ENCODE data around the gene ATF2.
"Not testable (repeated sequence)": the region's sequence is repeated elsewhere in the genome, so short reads cannot be mapped to it uniquely, and the experiment has no call there.

ATF2 gene

GRCh38 chr2:175108091-175108490 lies 59.9 kb downstream of the ATF2 start:
- H3K9me3 ChIP-seq (ENCODE audit: control insufficient read depth in 5 of 5, low read length in 5 of 5); H3K9ac ChIP-seq (ENCODE audit: low read length in 5 of 5); H3K27me3 ChIP-seq (ENCODE audit: control insufficient read depth in 5 of 5, insufficient read depth in 4 of 5, low read length in 5 of 5); H3K4me1 ChIP-seq (ENCODE audit: control insufficient read depth in 5 of 5, insufficient read depth in 5 of 5, low read length in 5 of 5); H3K27ac ChIP-seq (ENCODE audit: low read depth, low read length); H3K4me3 ChIP-seq (ENCODE audit: low read depth in 1 of 5, low read length in 5 of 5): not testable (repeated sequence)
- peaks cover 5 to 47% (median 23%) of the 10 kb centered on the region in 5 donors for H3K36me3 ChIP-seq (ENCODE audit: control insufficient read depth in 5 of 5, insufficient read depth in 5 of 5, low read length in 5 of 5)

- H3K9ac ChIP-seq (ENCODE audit: low read length in 5 of 5), result no peak overlapping the region
- H3K9me3 ChIP-seq (ENCODE audit: control insufficient read depth in 5 of 5, low read length in 5 of 5), result no peaks in the 10 kb centered on the region
- H3K4me1 ChIP-seq (ENCODE audit: control insufficient read depth in 5 of 5, insufficient read depth in 5 of 5, low read length in 5 of 5), result no peaks in the 10 kb centered on the region
- H3K27me3 ChIP-seq (ENCODE audit: control insufficient read depth in 5 of 5, insufficient read depth in 4 of 5, low read length in 5 of 5), result no peaks in the 10 kb centered on the region
- H3K36me3 ChIP-seq (ENCODE audit: control insufficient read depth in 5 of 5, insufficient read depth in 5 of 5, low read length in 5 of 5), result peaks cover 9 to 40% (median 20%) of the 10 kb centered on the region in 5 donors
- H3K27ac ChIP-seq (ENCODE audit: low read depth, low read length), result no peak overlapping the region
- no peak overlapping the region for H3K4me3 ChIP-seq (ENCODE audit: low read depth in 1 of 5, low read length in 5 of 5)
Observed at GRCh38 chr2:175107146-175107545, 60.9 kb downstream of the ATF2 start.

GRCh38 chr2:175103191-175103590 lies 64.8 kb downstream of the ATF2 start:
- Histone ChIP-seq H3K27me3 (ENCODE audit: control insufficient read depth in 5 of 5, insufficient read depth in 4 of 5, low read length in 5 of 5) (no peaks in the 10 kb centered on the region), H3K27ac (ENCODE audit: low read depth, low read length) (no peak overlapping the region), H3K9me3 (ENCODE audit: control insufficient read depth in 5 of 5, low read length in 5 of 5) (no peaks in the 10 kb centered on the region), H3K4me3 (ENCODE audit: low read depth in 1 of 5, low read length in 5 of 5) (no peak overlapping the region), H3K4me1 (ENCODE audit: control insufficient read depth in 5 of 5, insufficient read depth in 5 of 5, low read length in 5 of 5) (no peaks in the 10 kb centered on the region), H3K9ac (ENCODE audit: low read length in 5 of 5) (no peak overlapping the region), H3K36me3 (ENCODE audit: control insufficient read depth in 5 of 5, insufficient read depth in 5 of 5, low read length in 5 of 5) (peaks cover 7 to 27% (median 18%) of the 10 kb centered on the region in 5 donors)

GRCh38 chr2:175101514-175101913 lies 66.5 kb downstream of the ATF2 start:
- Histone ChIP-seq H3K9me3 (ENCODE audit: control insufficient read depth in 5 of 5, low read length in 5 of 5) (no peaks in the 10 kb centered on the region), H3K36me3 (ENCODE audit: control insufficient read depth in 5 of 5, insufficient read depth in 5 of 5, low read length in 5 of 5) (peaks cover 14 to 29% (median 22%) of the 10 kb centered on the region in 5 donors), H3K4me1 (ENCODE audit: control insufficient read depth in 5 of 5, insufficient read depth in 5 of 5, low read length in 5 of 5) (no peaks in the 10 kb centered on the region), H3K4me3 (ENCODE audit: low read depth in 1 of 5, low read length in 5 of 5) (no peak overlapping the region), H3K9ac (ENCODE audit: low read length in 5 of 5) (no peak overlapping the region), H3K27ac (ENCODE audit: low read depth, low read length) (no peak overlapping the region), H3K27me3 (ENCODE audit: control insufficient read depth in 5 of 5, insufficient read depth in 4 of 5, low read length in 5 of 5) (no peaks in the 10 kb centered on the region)

- Histone ChIP-seq H3K36me3 (ENCODE audit: control insufficient read depth in 5 of 5, insufficient read depth in 5 of 5, low read length in 5 of 5) (peaks cover 16 to 44% (median 33%) of the 10 kb centered on the region in 5 donors), H3K9ac (ENCODE audit: low read length in 5 of 5) (no peak overlapping the region), H3K9me3 (ENCODE audit: control insufficient read depth in 5 of 5, low read length in 5 of 5) (no peaks in the 10 kb centered on the region), H3K27me3 (ENCODE audit: control insufficient read depth in 5 of 5, insufficient read depth in 4 of 5, low read length in 5 of 5) (no peaks in the 10 kb centered on the region), H3K4me1 (ENCODE audit: control insufficient read depth in 5 of 5, insufficient read depth in 5 of 5, low read length in 5 of 5) (no peaks in the 10 kb centered on the region), H3K4me3 (ENCODE audit: low read depth in 1 of 5, low read length in 5 of 5) (no peak overlapping the region), H3K27ac (ENCODE audit: low read depth, low read length) (no peak overlapping the region)
Observed at GRCh38 chr2:175097297-175097696, 70.7 kb downstream of the ATF2 start.

GRCh38 chr2:175084117-175084516 lies 83.9 kb downstream of the ATF2 start:
- H3K9me3 ChIP-seq (ENCODE audit: control insufficient read depth in 5 of 5, low read length in 5 of 5); H3K4me3 ChIP-seq (ENCODE audit: low read depth in 1 of 5, low read length in 5 of 5); H3K27ac ChIP-seq (ENCODE audit: low read depth, low read length); H3K27me3 ChIP-seq (ENCODE audit: control insufficient read depth in 5 of 5, insufficient read depth in 4 of 5, low read length in 5 of 5); H3K9ac ChIP-seq (ENCODE audit: low read length in 5 of 5); H3K4me1 ChIP-seq (ENCODE audit: control insufficient read depth in 5 of 5, insufficient read depth in 5 of 5, low read length in 5 of 5): not testable (repeated sequence)
- peaks cover 18 to 48% (median 39%) of the 10 kb centered on the region in 5 donors for H3K36me3 ChIP-seq (ENCODE audit: control insufficient read depth in 5 of 5, insufficient read depth in 5 of 5, low read length in 5 of 5)

GRCh38 chr2:175080479-175080878 lies 87.5 kb downstream of the ATF2 start:
- no peak overlapping the region for H3K27ac ChIP-seq (ENCODE audit: low read depth, low read length)
- H3K36me3 ChIP-seq (ENCODE audit: control insufficient read depth in 5 of 5, insufficient read depth in 5 of 5, low read length in 5 of 5), result peaks cover 25 to 55% (median 44%) of the 10 kb centered on the region in 5 donors
- no peak overlapping the region for H3K4me3 ChIP-seq (ENCODE audit: low read depth in 1 of 5, low read length in 5 of 5)
- H3K9me3 ChIP-seq (ENCODE audit: control insufficient read depth in 5 of 5, low read length in 5 of 5), result no peaks in the 10 kb centered on the region
- H3K9ac ChIP-seq (ENCODE audit: low read length in 5 of 5), result no peak overlapping the region
- H3K27me3 ChIP-seq (ENCODE audit: control insufficient read depth in 5 of 5, insufficient read depth in 4 of 5, low read length in 5 of 5), result no peaks in the 10 kb centered on the region
- H3K4me1 ChIP-seq (ENCODE audit: control insufficient read depth in 5 of 5, insufficient read depth in 5 of 5, low read length in 5 of 5), result no peaks in the 10 kb centered on the region

GRCh38 chr2:175076272-175076671 lies 91.7 kb downstream of the ATF2 start:
- Histone ChIP-seq H3K9ac (ENCODE audit: low read length in 5 of 5) (no peak overlapping the region), H3K36me3 (ENCODE audit: control insufficient read depth in 5 of 5, insufficient read depth in 5 of 5, low read length in 5 of 5) (peaks cover 33 to 66% (median 51%) of the 10 kb centered on the region in 5 donors), H3K9me3 (ENCODE audit: control insufficient read depth in 5 of 5, low read length in 5 of 5) (no peaks in the 10 kb centered on the region), H3K27me3 (ENCODE audit: control insufficient read depth in 5 of 5, insufficient read depth in 4 of 5, low read length in 5 of 5) (no peaks in the 10 kb centered on the region), H3K27ac (ENCODE audit: low read depth, low read length) (no peak overlapping the region), H3K4me1 (ENCODE audit: control insufficient read depth in 5 of 5, insufficient read depth in 5 of 5, low read length in 5 of 5) (no peaks in the 10 kb centered on the region), H3K4me3 (ENCODE audit: low read depth in 1 of 5, low read length in 5 of 5) (no peak overlapping the region)

GRCh38 chr2:175074478-175074877 lies 93.5 kb downstream of the ATF2 start:
- Histone ChIP-seq H3K27ac (ENCODE audit: low read depth, low read length) (no peak overlapping the region), H3K9me3 (ENCODE audit: control insufficient read depth in 5 of 5, low read length in 5 of 5) (no peaks in the 10 kb centered on the region), H3K4me3 (ENCODE audit: low read depth in 1 of 5, low read length in 5 of 5) (no peak overlapping the region), H3K9ac (ENCODE audit: low read length in 5 of 5) (no peak overlapping the region), H3K27me3 (ENCODE audit: control insufficient read depth in 5 of 5, insufficient read depth in 4 of 5, low read length in 5 of 5) (no peaks in the 10 kb centered on the region), H3K4me1 (ENCODE audit: control insufficient read depth in 5 of 5, insufficient read depth in 5 of 5, low read length in 5 of 5) (no peaks in the 10 kb centered on the region), H3K36me3 (ENCODE audit: control insufficient read depth in 5 of 5, insufficient read depth in 5 of 5, low read length in 5 of 5) (peaks cover 26 to 55% (median 39%) of the 10 kb centered on the region in 5 donors)

- H3K9ac ChIP-seq (ENCODE audit: low read length in 5 of 5), result no peak overlapping the region
- no peak overlapping the region for H3K4me3 ChIP-seq (ENCODE audit: low read depth in 1 of 5, low read length in 5 of 5)
- no peak overlapping the region for H3K27ac ChIP-seq (ENCODE audit: low read depth, low read length)
- no peaks in the 10 kb centered on the region for H3K9me3 ChIP-seq (ENCODE audit: control insufficient read depth in 5 of 5, low read length in 5 of 5)
- peaks cover 16 to 29% (median 18%) of the 10 kb centered on the region in 5 donors for H3K36me3 ChIP-seq (ENCODE audit: control insufficient read depth in 5 of 5, insufficient read depth in 5 of 5, low read length in 5 of 5)
- no peaks in the 10 kb centered on the region for H3K4me1 ChIP-seq (ENCODE audit: control insufficient read depth in 5 of 5, insufficient read depth in 5 of 5, low read length in 5 of 5)
- no peaks in the 10 kb centered on the region for H3K27me3 ChIP-seq (ENCODE audit: control insufficient read depth in 5 of 5, insufficient read depth in 4 of 5, low read length in 5 of 5)
Observed at GRCh38 chr2:175068534-175068933, 99.5 kb downstream of the ATF2 start.

- no peaks in the 10 kb centered on the region for H3K27me3 ChIP-seq (ENCODE audit: control insufficient read depth in 5 of 5, insufficient read depth in 4 of 5, low read length in 5 of 5)
- H3K4me1 ChIP-seq (ENCODE audit: control insufficient read depth in 5 of 5, insufficient read depth in 5 of 5, low read length in 5 of 5), result no peaks in the 10 kb centered on the region
- no peak overlapping the region for H3K4me3 ChIP-seq (ENCODE audit: low read depth in 1 of 5, low read length in 5 of 5)
- no peak overlapping the region for H3K9ac ChIP-seq (ENCODE audit: low read length in 5 of 5)
- H3K36me3 ChIP-seq (ENCODE audit: control insufficient read depth in 5 of 5, insufficient read depth in 5 of 5, low read length in 5 of 5), result peaks cover 10 to 29% (median 19%) of the 10 kb centered on the region in 5 donors
- no peaks in the 10 kb centered on the region for H3K9me3 ChIP-seq (ENCODE audit: control insufficient read depth in 5 of 5, low read length in 5 of 5)
- H3K27ac ChIP-seq (ENCODE audit: low read depth, low read length), result no peak overlapping the region
Observed at GRCh38 chr2:175066411-175066810, 101.6 kb downstream of the ATF2 start.
